CD4-positive, alpha-beta T cell (primary cell): Measurements from ENCODE around the gene TTC23L. TPM values are rescaled to one million over a fixed set of nuclear protein-coding genes. Genes with fewer than 3 reads are reported as not detected.

Experiments
- ATAC-seq: fragments of 200-7000 bp; cut with Tn5 transposase; one replicate; pipeline ENCODE4 v1.10.0; 2022; ENCODE audit warnings: mild to moderate bottlenecking; ENCODE audit not compliant: poor library complexity
- CTCF ChIA-PET: fragments of 350-600 bp; sonication (Branson Sonifier 250); formaldehyde crosslinking; loops from one replicate; lab custom pipeline; 2021; ENCODE audit warnings: antibody characterized with exemption, inconsistent platforms; lab: Charles Lee
- POLR2A ChIA-PET: fragments of 350-600 bp; sonication (Branson Sonifier 250); formaldehyde crosslinking; loops from one replicate; lab custom pipeline; 2021; ENCODE audit warnings: antibody characterized with exemption, inconsistent platforms; lab: Charles Lee
- DNase-seq, 14 experiments: peaks; one replicate each; pipeline ENCODE4 v3.0.0-alpha.2; 2013 to 2020; ENCODE audit warnings: mixed read lengths in 2 of 14
- H3K27ac ChIP-seq, 2 donors: one replicate each; pipeline versions ENCODE4 v1.5.1 to v1.7.0; 2013; ENCODE audit warnings: low read length in 2 of 2, low read depth in 1 of 2, mild to moderate bottlenecking in 1 of 2
- H3K27me3 ChIP-seq, 2 experiments: 1 replicate in 1 of 2; 2 replicates in 1 of 2; pipeline versions ENCODE4 v1.6.1 to v1.7.0; 2013; ENCODE audit warnings: low read length in 2 of 2, control low read depth in 1 of 2, mild to moderate bottlenecking in 1 of 2, moderate library complexity in 1 of 2; ENCODE audit not compliant: insufficient read depth in 2 of 2, control insufficient read depth in 1 of 2
- H3K36me3 ChIP-seq: one replicate; pipeline ENCODE4 v1.6.1; 2013; ENCODE audit warnings: low read length, control low read depth; ENCODE audit not compliant: insufficient read depth
- H3K4me1 ChIP-seq: one replicate; pipeline ENCODE4 v1.6.1; 2013; ENCODE audit warnings: low read length, control low read depth; ENCODE audit not compliant: insufficient read depth
- H3K4me3 ChIP-seq: one replicate; pipeline ENCODE4 v1.5.1; 2013; ENCODE audit warnings: mild to moderate bottlenecking, low read length, moderate library complexity
- H3K9me3 ChIP-seq, 2 experiments: 1 replicate in 1 of 2; 2 replicates in 1 of 2; pipeline versions ENCODE4 v1.6.1 to v1.7.0; 2013; ENCODE audit warnings: low read length in 2 of 2, mild to moderate bottlenecking in 2 of 2, control low read depth in 1 of 2, moderate library complexity in 1 of 2; ENCODE audit not compliant: control insufficient read depth in 1 of 2, insufficient read depth in 1 of 2
- H3K27ac Mint-ChIP-seq: one replicate; pipeline ENCODE4 v1.8.0; 2020; ENCODE audit warnings: mixed read lengths
- H3K27me3 Mint-ChIP-seq: one replicate; pipeline ENCODE4 v1.8.0; 2021; ENCODE audit warnings: mixed read lengths
- H3K36me3 Mint-ChIP-seq: one replicate; pipeline ENCODE4 v1.8.0; 2021; ENCODE audit warnings: low read depth, mixed read lengths
- H3K4me1 Mint-ChIP-seq: one replicate; pipeline ENCODE4 v1.8.0; 2021; ENCODE audit warnings: low read depth, mixed read lengths
- H3K4me3 Mint-ChIP-seq: one replicate; pipeline ENCODE4 v1.8.0; 2020; ENCODE audit warnings: mild to moderate bottlenecking, mixed read lengths
- H3K9me3 Mint-ChIP-seq: one replicate; pipeline ENCODE4 v1.8.0; 2020; ENCODE audit warnings: mixed read lengths
- CTCF ChIP-seq: fragments of 200-600 bp; IDR thresholded peaks from one replicate; pipeline ENCODE4 v1.8.0; 2022; ENCODE audit warnings: antibody characterized with exemption, mild to moderate bottlenecking
- intact Hi-C, 2 experiments: fragments of 100-400 bp; cut with DNase I in 1 of 2; cut with micrococcal nuclease in 1 of 2; formaldehyde crosslinking; loops; one replicate each; pipeline versions ENCODE4 v1.15.1 to v1.9.0; 2023 to 2025; cut with DNase I, micrococcal nuclease
- total RNA-seq, 174 experiments: library from RNA in 2 of 174; stranded (reverse) in 2 of 174; gene quantifications; one replicate each; pipeline ENCODE4 v1.2.3 and lab custom pipeline; 2021 to 2026

TTC23L gene
- total RNA-seq, 2 experiments from 2014 or later = 0.20 TPM; not detected in 1

- Histone ChIP-seq H3K4me1 (no peaks in the 10 kb centered on the region), H3K9me3 (no peaks in the 10 kb centered on the region), H3K36me3 (peaks cover 21% of the 10 kb centered on the region), H3K27me3 (no peaks in the 10 kb centered on the region), H3K27ac (no peak overlapping the region), H3K4me3 (no peak overlapping the region)
- no peak overlapping the region for H3K4me3 Mint-ChIP-seq
- DNase-seq = no peak
- no peaks in the 10 kb centered on the region for H3K4me1 Mint-ChIP-seq
- H3K27ac Mint-ChIP-seq = no peak overlapping the region
- POLR2A ChIA-PET = interaction anchor here (1.4 kb wide), 1 partner anchor 10 kb away, joined by 4 read pairs; the partner anchor contains the start of genes BRIX1 and RAD1
- TF ChIP-seq CTCF = peak; percentile 38
- peaks cover 41% of the 10 kb centered on the region for H3K36me3 Mint-ChIP-seq
- intact Hi-C loops = no loop called here
- ATAC-seq = no peak
- no peaks in the 10 kb centered on the region for H3K27me3 Mint-ChIP-seq
- CTCF ChIA-PET = no interaction called here
- no peaks in the 10 kb centered on the region for H3K9me3 Mint-ChIP-seq
Observed at GRCh38 chr5:34905564-34905963, 66.6 kb downstream of the TTC23L start.

- Mint-ChIP-seq H3K27ac (no peak overlapping the region), H3K4me1 (peaks cover 35% of the 10 kb centered on the region), H3K4me3 (peak overlapping the region; percentile 28), H3K27me3 (no peaks in the 10 kb centered on the region), H3K9me3 (no peaks in the 10 kb centered on the region), H3K36me3 (peaks cover 50% of the 10 kb centered on the region)
- intact Hi-C loops = loop anchor here (5.0 to 10.0 kb wide), 3 partner anchors 668 to 1962 kb away; partner anchors contain the start of genes NIPBL (in 2 of the 2) and TARS1 (in 1 of the 2)
- Histone ChIP-seq H3K9me3 (no peaks in the 10 kb centered on the region), H3K36me3 (peaks cover 37% of the 10 kb centered on the region), H3K4me3 (no peak overlapping the region), H3K27ac (no peak overlapping the region), H3K27me3 (no peaks in the 10 kb centered on the region), H3K4me1 (peaks cover 26% of the 10 kb centered on the region)
- ChIA-PET POLR2A (interaction anchor here (3.8 kb wide), 1 partner anchor 17 kb away, joined by 15 read pairs; the partner anchor contains the start of gene DNAJC21), CTCF (interaction anchor here (1.0 kb wide), 1 partner anchor 15 kb away, joined by 3 read pairs; no protein-coding TSS in a partner anchor)
- DNase-seq (no peak), ATAC-seq (no peak)
- TF ChIP-seq CTCF = no peak
Observed at GRCh38 chr5:34913072-34913471, 74.1 kb downstream of the TTC23L start.

- peaks cover 31% of the 10 kb centered on the region for H3K36me3 ChIP-seq
- POLR2A ChIA-PET = interaction anchor here (1.0 to 4.2 kb wide), 11 partner anchors 8 to 1960 kb away, joined by 3 to 217 read pairs (median 4); partner anchors contain the start of genes DNAJC21 and TTC23L
- Mint-ChIP-seq H3K4me3 (no peak overlapping the region), H3K9me3 (no peaks in the 10 kb centered on the region), H3K27ac (no peak overlapping the region), H3K27me3 (no peaks in the 10 kb centered on the region), H3K36me3 (peaks cover 37% of the 10 kb centered on the region), H3K4me1 (peaks cover 35% of the 10 kb centered on the region)
- ATAC-seq = no peak
- H3K27ac ChIP-seq = peak overlapping the region; percentile 84 to 88
- intact Hi-C loops = loop anchor here (1.0 to 10.0 kb wide), 8 partner anchors 15 to 1960 kb away; partner anchors contain the start of genes DNAJC21 (in 2 of the 2), NIPBL (in 2 of the 2), TTC23L (in 2 of the 2) and AMACR (in 1 of the 2)
- TF ChIP-seq CTCF = no peak
- H3K4me1 ChIP-seq = peaks cover 27% of the 10 kb centered on the region
- no peaks in the 10 kb centered on the region for H3K9me3 ChIP-seq
- H3K4me3 ChIP-seq = peak overlapping the region; percentile 91
- DNase-seq = peak in 3 of 14 experiments; percentile 9 to 25 (median 14)
- no peaks in the 10 kb centered on the region for H3K27me3 ChIP-seq
- CTCF ChIA-PET = interaction anchor here (1.1 to 2.8 kb wide), 5 partner anchors 9 to 76 kb away, joined by 3 to 16 read pairs (median 4); partner anchors contain the start of genes DNAJC21 and TTC23L
Observed at GRCh38 chr5:34914671-34915138, 75.7 kb downstream of the TTC23L start.
